GM10266 (cell line): Measurements from ENCODE around the gene MSRB2.
A peak's percentile ranks its signal among the peaks of the same experiment; 100 is the strongest.

Experiments used
- DNase-seq: peaks from one replicate; pipeline ENCODE4 v3.0.0; 2012; ENCODE audit errors: extremely low spot score
- CTCF ChIP-seq: IDR thresholded peaks from 2 replicates; pipeline ENCODE4 v1.5.1; 2012; ENCODE audit warnings: mild to moderate bottlenecking, low read depth; ENCODE audit not compliant: control insufficient read depth, insufficient read depth; ENCODE audit errors: missing control alignments

MSRB2 gene

GRCh38 chr10:23157239-23157681 is 61.9 kb downstream of the MSRB2 start:
- DNase-seq, result no peak
- TF ChIP-seq CTCF, result no peak

- DNase-seq, result peak; percentile 62
- TF ChIP-seq CTCF, result peak; percentile 55
These were observed 62.5 kb downstream of the MSRB2 start for GRCh38 chr10:23157691-23158369.

GRCh38 chr10:23158370-23158769 is 63.0 kb downstream of the MSRB2 start:
- DNase-seq, result peak; percentile 71
- TF ChIP-seq CTCF, result peak; percentile 80

GRCh38 chr10:23171232-23171876 is 76.0 kb downstream of the MSRB2 start:
- peak; percentile 48 for DNase-seq
- TF ChIP-seq CTCF, result no peak
